HL-60 (cell line): ENCODE measurements around the gene RNF121.
A peak's percentile ranks its signal among the peaks of the same experiment; 100 is the strongest.

Source experiments
- DNase-seq, 2 experiments: peaks; one replicate each; pipeline ENCODE4 v3.0.0-alpha.2; 2010 to 2020; ENCODE audit warnings: low read depth in 1 of 2, low spot score in 1 of 2
- H3K27ac ChIP-seq: fragments of 250-450 bp; sonication (Bioruptor Pico); replicated peaks from 2 replicates; pipeline ENCODE4 v1.5.1; 2020; ENCODE audit warnings: mild to moderate bottlenecking, moderate library complexity
- H3K27me3 ChIP-seq: fragments of 250-450 bp; sonication (Bioruptor Pico); 2 replicates; pipeline ENCODE4 v1.5.1; 2021; ENCODE audit warnings: mild to moderate bottlenecking, moderate library complexity; ENCODE audit not compliant: insufficient read depth, poor library complexity, severe bottlenecking
- H3K4me3 ChIP-seq: replicated peaks from 2 replicates; pipeline ENCODE4 v1.5.1; 2011; ENCODE audit warnings: mild to moderate bottlenecking, control low read depth, low read length; ENCODE audit not compliant: insufficient read depth
- GABPA ChIP-seq: IDR thresholded peaks from 2 replicates; pipeline ENCODE4 v1.6.1; 2012; ENCODE audit warnings: low read depth
- POLR2AphosphoS5 ChIP-seq: IDR thresholded peaks from 2 replicates; pipeline ENCODE4 v1.6.1; 2012; ENCODE audit warnings: low read depth
- SPI1 ChIP-seq: IDR thresholded peaks from 2 replicates; pipeline ENCODE4 v1.6.1; 2012; ENCODE audit warnings: low read depth, mild to moderate bottlenecking, borderline replicate concordance
- TF ChIP-seq, protein P1 (sequence below): IDR thresholded peaks from one replicate; pipeline ENCODE4 v1.5.1; 2011; ENCODE audit warnings: low read length, control low read depth, inconsistent platforms; ENCODE audit not compliant: insufficient read depth
- TF ChIP-seq, protein P2 (sequence below): IDR thresholded peaks from 2 replicates; pipeline ENCODE4 v1.6.1; 2012; ENCODE audit warnings: low read depth; ENCODE audit not compliant: insufficient replicate concordance

Gene RNF121

GRCh38 chr11:71977743-71978418 is 49.0 kb downstream of the RNF121 start:
- DNase-seq: peak in 1 of 2 experiments; percentile 90
- no peaks in the 10 kb centered on the region for H3K27me3 ChIP-seq
- no peak overlapping the region for H3K4me3 ChIP-seq
- peak overlapping the region; percentile 37 for H3K27ac ChIP-seq
- TF ChIP-seq SPI1 (peak; percentile 48; the same call in 1 of the 2 replicates), GABPA (no peak; the same call in 1 of the 2 replicates), POLR2AphosphoS5 (no peak)
- TF ChIP-seq, protein P1, sequence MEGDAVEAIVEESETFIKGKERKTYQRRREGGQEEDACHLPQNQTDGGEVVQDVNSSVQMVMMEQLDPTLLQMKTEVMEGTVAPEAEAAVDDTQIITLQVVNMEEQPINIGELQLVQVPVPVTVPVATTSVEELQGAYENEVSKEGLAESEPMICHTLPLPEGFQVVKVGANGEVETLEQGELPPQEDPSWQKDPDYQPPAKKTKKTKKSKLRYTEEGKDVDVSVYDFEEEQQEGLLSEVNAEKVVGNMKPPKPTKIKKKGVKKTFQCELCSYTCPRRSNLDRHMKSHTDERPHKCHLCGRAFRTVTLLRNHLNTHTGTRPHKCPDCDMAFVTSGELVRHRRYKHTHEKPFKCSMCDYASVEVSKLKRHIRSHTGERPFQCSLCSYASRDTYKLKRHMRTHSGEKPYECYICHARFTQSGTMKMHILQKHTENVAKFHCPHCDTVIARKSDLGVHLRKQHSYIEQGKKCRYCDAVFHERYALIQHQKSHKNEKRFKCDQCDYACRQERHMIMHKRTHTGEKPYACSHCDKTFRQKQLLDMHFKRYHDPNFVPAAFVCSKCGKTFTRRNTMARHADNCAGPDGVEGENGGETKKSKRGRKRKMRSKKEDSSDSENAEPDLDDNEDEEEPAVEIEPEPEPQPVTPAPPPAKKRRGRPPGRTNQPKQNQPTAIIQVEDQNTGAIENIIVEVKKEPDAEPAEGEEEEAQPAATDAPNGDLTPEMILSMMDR: peak; percentile 62
- TF ChIP-seq, protein P2, sequence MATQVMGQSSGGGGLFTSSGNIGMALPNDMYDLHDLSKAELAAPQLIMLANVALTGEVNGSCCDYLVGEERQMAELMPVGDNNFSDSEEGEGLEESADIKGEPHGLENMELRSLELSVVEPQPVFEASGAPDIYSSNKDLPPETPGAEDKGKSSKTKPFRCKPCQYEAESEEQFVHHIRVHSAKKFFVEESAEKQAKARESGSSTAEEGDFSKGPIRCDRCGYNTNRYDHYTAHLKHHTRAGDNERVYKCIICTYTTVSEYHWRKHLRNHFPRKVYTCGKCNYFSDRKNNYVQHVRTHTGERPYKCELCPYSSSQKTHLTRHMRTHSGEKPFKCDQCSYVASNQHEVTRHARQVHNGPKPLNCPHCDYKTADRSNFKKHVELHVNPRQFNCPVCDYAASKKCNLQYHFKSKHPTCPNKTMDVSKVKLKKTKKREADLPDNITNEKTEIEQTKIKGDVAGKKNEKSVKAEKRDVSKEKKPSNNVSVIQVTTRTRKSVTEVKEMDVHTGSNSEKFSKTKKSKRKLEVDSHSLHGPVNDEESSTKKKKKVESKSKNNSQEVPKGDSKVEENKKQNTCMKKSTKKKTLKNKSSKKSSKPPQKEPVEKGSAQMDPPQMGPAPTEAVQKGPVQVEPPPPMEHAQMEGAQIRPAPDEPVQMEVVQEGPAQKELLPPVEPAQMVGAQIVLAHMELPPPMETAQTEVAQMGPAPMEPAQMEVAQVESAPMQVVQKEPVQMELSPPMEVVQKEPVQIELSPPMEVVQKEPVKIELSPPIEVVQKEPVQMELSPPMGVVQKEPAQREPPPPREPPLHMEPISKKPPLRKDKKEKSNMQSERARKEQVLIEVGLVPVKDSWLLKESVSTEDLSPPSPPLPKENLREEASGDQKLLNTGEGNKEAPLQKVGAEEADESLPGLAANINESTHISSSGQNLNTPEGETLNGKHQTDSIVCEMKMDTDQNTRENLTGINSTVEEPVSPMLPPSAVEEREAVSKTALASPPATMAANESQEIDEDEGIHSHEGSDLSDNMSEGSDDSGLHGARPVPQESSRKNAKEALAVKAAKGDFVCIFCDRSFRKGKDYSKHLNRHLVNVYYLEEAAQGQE: no peak

DNA sequence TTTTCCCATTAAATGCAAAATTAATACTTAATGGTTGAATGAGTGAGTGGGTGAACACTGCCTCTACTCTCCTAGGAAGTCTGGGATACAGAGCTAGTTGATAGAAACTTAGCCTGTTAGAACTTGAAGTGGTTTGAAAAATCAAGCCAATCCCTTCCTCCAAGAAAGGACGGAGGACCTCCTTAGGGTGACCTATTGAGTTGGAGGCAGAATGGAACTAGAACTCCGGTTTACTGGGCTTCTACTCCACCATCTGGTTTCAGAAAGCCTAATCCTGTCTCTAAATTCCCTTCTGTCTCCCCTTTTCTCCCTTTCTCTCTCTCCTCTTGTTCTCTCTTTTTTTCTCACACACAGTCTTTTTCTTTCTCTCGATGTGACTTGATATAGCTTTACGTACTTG is 50.2 kb downstream of the RNF121 start:
- H3K27ac ChIP-seq: peak overlapping the region; percentile 37; the same call in 1 of the 2 replicates
- TF ChIP-seq GABPA (no peak), POLR2AphosphoS5 (no peak), SPI1 (no peak)
- TF ChIP-seq, protein P1: no peak
- TF ChIP-seq, protein P2: no peak

GRCh38 chr11:71979602-71980001 is 50.8 kb downstream of the RNF121 start:
- Histone ChIP-seq H3K27ac (no peak overlapping the region), H3K4me3 (no peak overlapping the region), H3K27me3 (no peaks in the 10 kb centered on the region)
- TF ChIP-seq, protein P2: no peak
- TF ChIP-seq GABPA (no peak), POLR2AphosphoS5 (no peak), SPI1 (no peak)
- TF ChIP-seq, protein P1: no peak
- DNase-seq: no peak

More for the DNA sequence above, 50.2 kb downstream of the RNF121 start:
- Histone ChIP-seq H3K27me3 (no peaks in the 10 kb centered on the region), H3K4me3 (no peak overlapping the region)
- DNase-seq: no peak
